SK-N-MC (cell line): ENCODE data around the gene SPAG7.
"Not testable (repeated sequence)": the region's sequence is repeated elsewhere in the genome, so short reads cannot be mapped to it uniquely, and the experiment has no call there.

Experiments
- DNase-seq: peaks from one replicate; pipeline ENCODE4 v3.0.0-alpha.2; 2011; ENCODE audit warnings: low read depth, low spot score
- H3K27ac ChIP-seq: fragments of 200-600 bp; sonication (generic); 2 replicates; pipeline ENCODE4 v1.5.1; 2016; ENCODE audit warnings: mixed run types
- H3K36me3 ChIP-seq: fragments of 200-600 bp; sonication (generic); 2 replicates; pipeline ENCODE4 v1.6.1; 2017; ENCODE audit warnings: antibody characterized with exemption, low read length, mixed read lengths; ENCODE audit not compliant: insufficient read depth
- H3K4me3 ChIP-seq: fragments of 200-600 bp; sonication (generic); 2 replicates; pipeline ENCODE4 v1.5.1; 2016
- H3K9ac ChIP-seq: fragments of 200-600 bp; sonication (generic); 2 replicates; pipeline ENCODE4 v1.8.0; 2017; ENCODE audit warnings: mixed run types, mixed read lengths; ENCODE audit not compliant: insufficient read length
- H3K9me3 ChIP-seq: fragments of 200-600 bp; sonication (generic); 2 replicates; pipeline ENCODE4 v1.6.1; 2017; ENCODE audit warnings: low read depth, mild to moderate bottlenecking, antibody characterized with exemption, low read length, moderate library complexity, mixed read lengths
- EZH2 ChIP-seq: fragments of 200-600 bp; sonication (generic); IDR thresholded peaks from one replicate; pipeline ENCODE4 v1.6.1; 2017; ENCODE audit warnings: antibody characterized with exemption
- FOXP2 ChIP-seq: optimal IDR thresholded peaks from 2 replicates; pipeline ENCODE3; 2011; ENCODE audit warnings: mild to moderate bottlenecking, moderate library complexity; ENCODE audit not compliant: insufficient read depth; ENCODE audit errors: extremely low read length, control extremely low read depth
- POLR2AphosphoS5 ChIP-seq: IDR thresholded peaks from 2 replicates; pipeline ENCODE4 v1.6.1; 2012; ENCODE audit warnings: mild to moderate bottlenecking, low read depth, low read length, borderline replicate concordance

The SPAG7 gene

DNA sequence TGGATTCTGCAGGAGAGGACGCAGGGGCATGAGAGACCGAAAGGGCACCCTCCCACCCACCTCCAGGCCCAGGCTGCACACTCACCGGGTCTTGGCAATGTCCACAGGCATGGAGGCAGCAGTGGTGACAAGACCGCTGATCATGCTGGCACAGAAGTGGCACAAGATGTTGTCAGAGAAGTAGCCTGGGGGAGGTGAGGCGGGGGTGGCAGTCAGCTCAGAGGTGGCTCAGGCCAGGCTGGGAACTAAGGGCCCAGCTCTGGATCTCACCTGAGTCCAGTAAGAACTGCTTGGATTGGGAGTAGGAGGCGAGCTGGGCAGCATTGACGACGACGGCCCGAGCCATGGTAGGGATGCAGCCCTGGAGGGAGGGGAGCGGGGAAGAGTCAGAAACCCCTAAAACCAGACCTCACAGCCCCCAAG lies 29.5 kb downstream of the SPAG7 start:
- DNase-seq: no peak
- TF ChIP-seq FOXP2 (no peak), EZH2 (no peak), POLR2AphosphoS5 (no peak)
- Histone ChIP-seq H3K9me3 (no peaks in the 10 kb centered on the region), H3K9ac (peak overlapping the region; percentile 95), H3K27ac (no peak overlapping the region), H3K36me3 (peaks cover 32% of the 10 kb centered on the region), H3K4me3 (peak overlapping the region; percentile 87; the same call in 1 of the 2 replicates)

DNA sequence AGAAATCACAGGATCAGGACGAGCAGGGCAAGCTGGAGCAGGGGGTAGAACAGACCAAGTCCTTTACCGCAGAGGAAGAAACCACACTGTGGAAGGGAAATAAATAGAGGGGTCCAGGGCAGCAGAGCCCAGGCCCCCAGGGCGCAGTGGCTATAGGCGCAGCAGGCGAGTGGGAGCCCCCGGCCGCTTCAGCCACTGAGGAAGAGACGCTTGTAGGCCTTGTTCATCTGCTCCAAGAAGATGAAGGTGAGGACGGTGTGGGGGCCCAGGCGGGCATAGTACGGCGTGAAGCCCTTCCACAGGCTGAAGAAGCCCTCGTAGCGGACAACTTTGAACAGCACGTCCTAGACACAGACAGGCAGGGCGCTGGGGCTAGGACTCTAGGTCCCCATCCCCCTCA lies 30.1 kb downstream of the SPAG7 start:
- Histone ChIP-seq H3K4me3 (no peak overlapping the region), H3K27ac (no peak overlapping the region), H3K9me3 (no peaks in the 10 kb centered on the region), H3K36me3 (peaks cover 26% of the 10 kb centered on the region), H3K9ac (no peak overlapping the region)
- DNase-seq: no peak
- TF ChIP-seq FOXP2 (no peak), EZH2 (no peak), POLR2AphosphoS5 (no peak)

DNA sequence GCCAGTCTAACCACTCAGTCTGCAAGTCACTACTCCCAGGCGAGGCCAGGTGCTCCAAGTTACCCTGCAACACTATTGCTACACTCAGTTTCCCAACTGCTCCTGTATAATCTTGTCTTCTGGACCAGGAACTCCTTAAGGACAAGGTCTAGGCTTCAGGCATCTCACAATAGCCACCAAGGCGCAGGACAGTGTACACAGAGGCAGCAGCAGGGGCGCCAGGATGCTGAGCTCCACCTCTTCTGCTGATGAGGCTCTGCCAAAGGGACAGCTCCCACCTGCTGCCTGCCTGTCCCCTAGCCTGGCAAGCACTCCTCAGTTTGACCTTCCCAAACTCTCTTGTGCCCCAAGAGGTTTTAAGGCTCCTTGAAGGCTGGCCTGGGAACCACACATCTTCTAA lies 31.2 kb downstream of the SPAG7 start:
- Histone ChIP-seq H3K9ac (no peak overlapping the region), H3K9me3 (no peaks in the 10 kb centered on the region), H3K4me3 (no peak overlapping the region), H3K36me3 (peaks cover 20% of the 10 kb centered on the region; the same call in 1 of the 2 replicates), H3K27ac (no peak overlapping the region)
- TF ChIP-seq POLR2AphosphoS5: no peak
- DNase-seq: no peak

DNA sequence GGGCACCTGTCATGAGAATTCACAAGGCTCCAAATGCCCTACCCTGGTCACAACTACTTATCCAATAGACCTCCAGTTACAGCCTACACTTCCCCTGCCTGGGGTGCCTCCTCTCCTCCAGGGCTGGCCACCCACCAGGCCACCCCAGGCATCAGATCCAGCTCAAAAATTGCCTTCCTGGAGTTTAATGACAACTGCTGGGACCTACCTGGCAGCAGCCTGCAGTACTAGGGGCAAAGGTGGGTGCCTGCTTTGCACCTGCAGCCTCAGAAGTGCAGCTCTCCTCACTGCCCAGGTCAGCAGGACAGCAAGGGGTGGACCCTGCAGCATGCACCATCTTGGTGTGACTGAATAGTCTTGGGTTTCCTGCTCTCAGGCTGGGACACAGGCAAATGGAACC lies 32.0 kb downstream of the SPAG7 start:
- Histone ChIP-seq H3K27ac (no peak overlapping the region), H3K36me3 (peaks cover 20% of the 10 kb centered on the region; the same call in 1 of the 2 replicates), H3K9ac (no peak overlapping the region), H3K4me3 (no peak overlapping the region), H3K9me3 (no peaks in the 10 kb centered on the region)
- no peak for DNase-seq
- no peak for TF ChIP-seq FOXP2

DNA sequence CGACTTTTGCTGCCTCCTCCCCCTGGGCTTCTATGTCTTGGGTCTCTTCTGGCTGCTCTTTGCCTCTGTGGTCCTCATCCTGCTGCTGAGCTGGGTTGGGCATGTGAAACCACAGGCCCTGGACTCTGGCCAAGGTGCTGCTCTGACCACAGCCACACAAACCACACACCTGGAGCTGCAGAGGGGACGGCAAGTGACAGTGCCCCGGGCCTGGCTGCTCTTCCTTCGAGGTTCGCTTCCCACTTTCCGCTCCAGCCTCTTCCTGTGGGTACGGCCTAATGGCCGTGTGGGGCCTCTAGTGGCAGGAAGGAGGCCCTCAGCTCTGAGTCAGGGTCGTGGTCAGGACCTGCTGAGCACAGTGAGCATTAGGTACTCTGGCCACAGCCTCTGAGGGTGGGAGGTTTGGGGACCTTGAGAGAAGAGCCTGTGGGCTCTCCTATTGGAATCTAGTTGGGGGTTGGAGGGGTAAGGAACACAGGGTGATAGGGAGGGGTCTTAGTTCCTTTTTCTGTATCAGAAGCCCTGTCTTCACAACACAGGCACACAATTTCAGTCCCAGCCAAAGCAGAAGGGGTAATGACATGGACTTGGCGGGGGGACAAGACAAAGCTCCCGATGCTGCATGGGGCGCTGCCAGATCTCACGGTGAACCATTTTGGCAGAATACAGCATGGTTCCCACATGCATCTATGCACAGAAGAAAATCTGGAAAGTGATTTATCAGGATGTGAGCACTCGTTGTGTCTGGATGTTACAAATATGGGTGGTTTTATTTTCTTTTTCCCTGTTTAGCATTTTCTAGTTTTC lies 33.2 kb downstream of the SPAG7 start:
- H3K36me3 ChIP-seq: peaks cover 20% of the 10 kb centered on the region; the same call in 1 of the 2 replicates

DNA sequence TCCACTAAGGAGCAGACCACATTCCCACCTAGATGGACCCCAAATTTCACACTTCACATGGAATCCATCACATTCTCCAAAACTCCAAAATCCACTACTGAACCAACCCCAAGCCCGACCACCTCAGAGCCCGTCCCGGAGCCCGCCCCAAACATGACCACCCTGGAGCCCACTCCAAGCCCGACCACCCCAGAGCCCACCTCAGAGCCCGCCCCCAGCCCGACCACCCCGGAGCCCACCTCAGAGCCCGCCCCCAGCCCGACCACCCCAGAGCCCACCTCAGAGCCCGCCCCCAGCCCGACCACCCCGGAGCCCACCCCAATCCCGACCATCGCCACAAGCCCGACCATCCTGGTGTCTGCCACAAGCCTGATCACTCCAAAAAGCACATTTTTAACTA lies 34.0 kb downstream of the SPAG7 start:
- H3K4me3 ChIP-seq: no peak overlapping the region
- H3K36me3 ChIP-seq: peaks cover 20% of the 10 kb centered on the region; the same call in 1 of the 2 replicates
- DNase-seq: no peak
- H3K9me3 ChIP-seq: no peaks in the 10 kb centered on the region
- H3K9ac ChIP-seq: no peak overlapping the region
- H3K27ac ChIP-seq: no peak overlapping the region
- TF ChIP-seq POLR2AphosphoS5 (no peak), EZH2 (no peak), FOXP2 (no peak)

More for the DNA sequence above, 33.2 kb downstream of the SPAG7 start:
- TF ChIP-seq EZH2 (no peak), FOXP2 (no peak), POLR2AphosphoS5 (no peak)
- DNase-seq: no peak
- H3K9me3 ChIP-seq: no peaks in the 10 kb centered on the region
- no peak overlapping the region for H3K4me3 ChIP-seq
- H3K27ac ChIP-seq: no peak overlapping the region
- H3K9ac ChIP-seq: no peak overlapping the region

DNA sequence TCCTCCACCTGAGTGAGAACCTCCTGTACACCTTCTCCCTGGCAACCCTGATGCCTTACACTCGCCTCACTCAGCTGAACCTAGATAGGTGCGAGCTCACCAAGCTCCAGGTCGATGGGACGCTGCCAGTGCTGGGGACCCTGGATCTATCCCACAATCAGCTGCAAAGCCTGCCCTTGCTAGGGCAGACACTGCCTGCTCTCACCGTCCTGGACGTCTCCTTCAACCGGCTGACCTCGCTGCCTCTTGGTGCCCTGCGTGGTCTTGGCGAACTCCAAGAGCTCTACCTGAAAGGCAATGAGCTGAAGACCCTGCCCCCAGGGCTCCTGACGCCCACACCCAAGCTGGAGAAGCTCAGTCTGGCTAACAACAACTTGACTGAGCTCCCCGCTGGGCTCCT lies 34.9 kb downstream of the SPAG7 start:
- H3K27ac ChIP-seq: no peak overlapping the region
- peaks cover 12% of the 10 kb centered on the region; the same call in 1 of the 2 replicates for H3K36me3 ChIP-seq
- DNase-seq: no peak
- no peak overlapping the region for H3K9ac ChIP-seq
- no peak overlapping the region for H3K4me3 ChIP-seq
- no peak for TF ChIP-seq FOXP2
- TF ChIP-seq POLR2AphosphoS5: no peak
- no peak for TF ChIP-seq EZH2
- no peaks in the 10 kb centered on the region for H3K9me3 ChIP-seq

DNA sequence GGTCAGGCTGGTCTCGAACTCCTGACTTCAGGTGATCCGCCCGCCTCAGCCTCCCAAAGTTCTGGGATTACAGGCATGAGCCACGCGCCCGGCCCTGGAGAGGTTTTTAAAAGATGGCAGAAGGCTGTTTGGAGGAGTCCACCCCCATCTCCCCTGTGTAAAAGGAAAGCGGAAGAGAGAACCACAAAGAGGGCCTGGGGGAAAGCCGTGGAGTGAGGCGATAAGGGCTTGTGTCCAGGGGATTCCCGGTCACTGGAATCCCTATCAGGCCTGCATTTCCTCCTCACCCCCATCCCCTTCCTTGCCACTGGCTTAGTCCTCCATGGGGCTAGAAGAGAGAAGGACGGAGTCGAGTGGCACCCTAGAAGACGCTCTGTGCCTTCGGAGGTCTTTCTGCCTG lies 35.7 kb downstream of the SPAG7 start, which contains the start of gene GP1BA:
Gene GP1BA, plus strand, starts transcription at position 315 of the 400 bp plus-strand sequence. CDS start 328 bp downstream, outside the sequence.
- no peak within 1 kb of the TSS for H3K4me3 ChIP-seq
- H3K27ac ChIP-seq: no peak within 1 kb of the TSS
- no peak for DNase-seq
- TF ChIP-seq FOXP2: no peak
- TF ChIP-seq EZH2: no peak
- TF ChIP-seq POLR2AphosphoS5: no peak
- no peaks in the 10 kb centered on the region for H3K9me3 ChIP-seq
- peaks cover 5% of the 10 kb centered on the region; the same call in 1 of the 2 replicates for H3K36me3 ChIP-seq
- H3K9ac ChIP-seq: no peak within 1 kb of the TSS

DNA sequence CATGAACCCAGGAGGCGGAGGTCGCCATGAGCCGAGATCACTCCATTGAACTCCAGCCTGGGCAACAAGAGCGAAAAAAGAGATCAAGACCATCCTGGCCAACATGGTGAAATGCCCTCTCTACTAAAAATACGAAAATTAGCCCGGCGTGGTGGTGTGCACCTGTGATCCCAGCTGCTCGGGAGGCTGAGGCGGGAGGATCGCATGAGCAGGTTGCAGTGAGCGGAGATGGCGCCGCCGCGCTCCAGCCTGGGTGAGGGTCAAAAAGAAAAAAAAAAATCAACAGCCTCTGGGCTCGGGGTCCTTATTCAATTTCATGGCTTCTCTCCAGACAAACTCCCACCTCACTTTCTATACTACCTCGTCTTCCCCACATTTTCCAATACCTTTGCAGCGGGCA lies 38.7 kb downstream of the SPAG7 start:
- Histone ChIP-seq H3K9ac (no peak overlapping the region), H3K36me3 (no peaks in the 10 kb centered on the region), H3K4me3 (no peak overlapping the region), H3K9me3 (no peaks in the 10 kb centered on the region), H3K27ac (no peak overlapping the region)
- no peak for DNase-seq
- no peak for TF ChIP-seq FOXP2
- TF ChIP-seq POLR2AphosphoS5: no peak
- TF ChIP-seq EZH2: no peak

DNA sequence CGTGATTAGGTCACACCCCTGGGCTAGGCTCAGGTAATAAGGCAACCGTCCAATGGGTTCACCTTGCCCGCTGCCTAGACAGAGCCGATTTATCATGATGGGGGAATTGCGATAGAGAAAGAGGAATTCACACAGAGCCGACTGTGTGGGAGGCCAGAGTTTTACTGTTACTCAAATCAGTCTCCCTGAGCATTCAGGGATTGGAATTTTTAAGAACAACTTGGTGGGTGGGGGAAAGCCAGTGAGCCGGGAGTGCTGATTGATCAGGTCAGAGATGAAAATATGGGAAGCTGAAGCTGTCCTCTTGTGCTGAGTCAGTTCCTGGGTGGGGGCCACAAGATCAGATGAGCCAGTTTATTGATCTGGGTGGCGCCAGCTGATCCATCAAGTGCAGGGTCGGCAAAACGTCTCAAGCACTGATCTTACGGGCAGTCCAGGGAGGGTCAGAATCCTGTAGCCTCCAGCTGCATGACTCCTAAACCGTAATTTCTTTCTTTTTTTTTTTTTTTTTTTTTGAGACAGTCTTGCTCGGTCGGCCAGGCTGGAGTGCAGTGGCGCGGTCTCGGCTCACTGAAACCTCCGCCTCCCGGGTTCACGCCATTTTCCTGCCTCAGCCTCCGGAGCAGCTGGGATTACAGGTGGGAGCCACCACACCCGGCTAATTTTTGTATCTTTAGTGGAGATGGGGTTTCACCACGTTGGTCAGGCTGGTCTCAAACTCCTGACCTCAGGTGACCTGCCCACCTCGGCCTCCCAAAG lies 40.9 kb downstream of the SPAG7 start:
- not testable (repeated sequence) for H3K4me3 ChIP-seq, H3K9me3 ChIP-seq, H3K9ac ChIP-seq, H3K36me3 ChIP-seq, DNase-seq, H3K27ac ChIP-seq
